HFFc6 (cell line): ENCODE results near the gene HDAC9. TPM values are rescaled to one million over a fixed set of nuclear protein-coding genes. Genes with fewer than 3 reads are reported as not detected.

Source experiments
- DNase-seq: peaks from one replicate; pipeline ENCODE4 v3.0.0-alpha.2; 2018
- H3K27ac Mint-ChIP-seq: 2 replicates; pipeline ENCODE4 v1.8.0; 2020; ENCODE audit warnings: mild to moderate bottlenecking, mixed read lengths
- H3K27me3 Mint-ChIP-seq: 2 replicates; pipeline ENCODE4 v1.8.0; 2021; ENCODE audit warnings: mild to moderate bottlenecking, moderate library complexity, mixed read lengths; ENCODE audit not compliant: insufficient read depth
- H3K36me3 Mint-ChIP-seq: 2 replicates; pipeline ENCODE4 v1.8.0; 2021; ENCODE audit warnings: low read depth, mixed read lengths
- H3K4me1 Mint-ChIP-seq: 2 replicates; pipeline ENCODE4 v1.8.0; 2020; ENCODE audit warnings: low read depth, mixed read lengths
- H3K4me3 Mint-ChIP-seq: 2 replicates; pipeline ENCODE4 v1.8.0; 2020; ENCODE audit warnings: mild to moderate bottlenecking, moderate library complexity, mixed read lengths
- H3K9me3 Mint-ChIP-seq: 2 replicates; pipeline ENCODE4 v1.8.0; 2020; ENCODE audit warnings: mild to moderate bottlenecking, mixed read lengths
- total RNA-seq, 6 experiments: library from RNA; stranded (reverse); fragmentation: NEBNext Ultra II Directional; extraction: Animal tissue kit (Norgen Biotek cat#: 25700); gene quantifications; 2 replicates in 1 of 6; 3 replicates in 5 of 6; pipeline ENCODE4 v1.2.3, GENCODE V29; 2021
- TF ChIP-seq, protein P1 (sequence below): fragments of 200-600 bp; sonication (generic); IDR thresholded peaks from 2 replicates; pipeline ENCODE4 v1.5.0; 2021; ENCODE audit warnings: antibody characterized with exemption, mild to moderate bottlenecking

The HDAC9 gene
- total RNA-seq, 6 experiments from 2014 or later, result 11.5 to 29.2 (median 13.2) TPM

DNA sequence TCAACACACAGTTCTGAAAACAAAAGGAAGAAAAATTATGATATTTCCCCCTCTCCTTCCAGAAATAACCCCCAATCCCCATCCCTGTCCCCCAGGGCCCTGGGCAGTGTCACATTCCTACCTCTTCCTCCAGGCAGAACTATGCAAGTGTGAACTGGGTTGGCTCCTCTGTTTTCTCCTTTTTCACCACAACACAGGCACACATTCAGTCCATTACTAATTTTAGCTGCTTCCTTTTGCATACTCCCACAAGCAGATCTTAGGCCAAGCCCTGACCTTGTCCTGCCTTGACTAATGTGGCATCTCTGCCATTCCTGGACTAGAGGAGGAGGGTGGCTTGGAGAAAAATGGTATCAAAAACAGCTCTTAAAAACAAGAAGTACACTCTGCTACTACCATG lies 208.1 kb downstream of the HDAC9 start:
- DNase-seq, result no peak
- H3K36me3 Mint-ChIP-seq, result no peaks in the 10 kb centered on the region

DNA sequence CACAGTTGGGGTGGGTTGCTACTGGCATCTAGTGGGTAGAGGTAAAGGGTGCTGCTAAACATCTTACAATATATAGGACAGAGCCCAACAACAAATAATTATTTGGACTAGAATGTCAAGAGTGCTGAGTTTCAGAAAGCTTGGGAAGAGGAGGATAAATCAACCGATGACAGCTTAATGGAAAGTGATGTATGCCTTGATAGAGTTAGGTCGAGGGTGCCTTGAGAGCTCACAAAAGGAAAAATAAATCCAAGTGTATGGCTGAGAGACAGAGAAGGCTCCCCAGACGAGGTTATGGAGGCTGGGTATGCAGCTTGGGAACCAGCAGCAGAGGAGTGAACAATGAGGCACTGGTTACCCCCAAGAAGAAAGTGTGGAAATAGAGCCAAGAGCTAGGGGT lies 211.1 kb downstream of the HDAC9 start:
- Mint-ChIP-seq H3K4me3 (no peak overlapping the region), H3K36me3 (no peaks in the 10 kb centered on the region), H3K27me3 (peaks cover 1% of the 10 kb centered on the region; the same call in 1 of the 2 replicates), H3K27ac (no peak overlapping the region), H3K9me3 (no peaks in the 10 kb centered on the region), H3K4me1 (peaks cover 12% of the 10 kb centered on the region)
- TF ChIP-seq, protein P1, sequence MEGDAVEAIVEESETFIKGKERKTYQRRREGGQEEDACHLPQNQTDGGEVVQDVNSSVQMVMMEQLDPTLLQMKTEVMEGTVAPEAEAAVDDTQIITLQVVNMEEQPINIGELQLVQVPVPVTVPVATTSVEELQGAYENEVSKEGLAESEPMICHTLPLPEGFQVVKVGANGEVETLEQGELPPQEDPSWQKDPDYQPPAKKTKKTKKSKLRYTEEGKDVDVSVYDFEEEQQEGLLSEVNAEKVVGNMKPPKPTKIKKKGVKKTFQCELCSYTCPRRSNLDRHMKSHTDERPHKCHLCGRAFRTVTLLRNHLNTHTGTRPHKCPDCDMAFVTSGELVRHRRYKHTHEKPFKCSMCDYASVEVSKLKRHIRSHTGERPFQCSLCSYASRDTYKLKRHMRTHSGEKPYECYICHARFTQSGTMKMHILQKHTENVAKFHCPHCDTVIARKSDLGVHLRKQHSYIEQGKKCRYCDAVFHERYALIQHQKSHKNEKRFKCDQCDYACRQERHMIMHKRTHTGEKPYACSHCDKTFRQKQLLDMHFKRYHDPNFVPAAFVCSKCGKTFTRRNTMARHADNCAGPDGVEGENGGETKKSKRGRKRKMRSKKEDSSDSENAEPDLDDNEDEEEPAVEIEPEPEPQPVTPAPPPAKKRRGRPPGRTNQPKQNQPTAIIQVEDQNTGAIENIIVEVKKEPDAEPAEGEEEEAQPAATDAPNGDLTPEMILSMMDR, result no peak
- DNase-seq, result no peak

More for the DNA sequence above, 208.1 kb downstream of the HDAC9 start:
- TF ChIP-seq, protein P1, result no peak
- Mint-ChIP-seq H3K4me3 (no peak overlapping the region), H3K9me3 (no peaks in the 10 kb centered on the region), H3K27me3 (peaks cover 1% of the 10 kb centered on the region; the same call in 1 of the 2 replicates), H3K4me1 (peaks cover 12% of the 10 kb centered on the region), H3K27ac (no peak overlapping the region)

DNA sequence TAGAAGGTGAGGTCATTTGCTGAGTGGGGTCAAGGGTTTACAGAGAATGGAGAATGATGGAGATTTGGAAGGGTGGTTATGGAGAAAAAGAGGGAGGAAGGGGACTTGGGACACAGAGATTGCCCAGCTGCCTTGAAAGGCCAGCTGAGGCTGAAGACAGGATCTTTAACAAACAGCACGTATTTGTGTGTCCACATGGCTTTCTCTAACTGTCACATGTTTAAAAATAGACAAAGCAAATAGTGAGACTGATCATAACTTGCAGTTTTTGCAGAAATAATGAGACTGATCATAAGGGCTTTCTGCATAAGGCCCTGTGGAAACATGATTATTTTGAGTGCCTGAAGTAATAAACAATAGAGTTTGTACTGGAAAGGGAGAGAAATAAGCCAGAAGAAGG lies 212.7 kb downstream of the HDAC9 start:
- Mint-ChIP-seq H3K4me3 (no peak overlapping the region), H3K27me3 (no peaks in the 10 kb centered on the region), H3K27ac (no peak overlapping the region), H3K4me1 (peaks cover 12% of the 10 kb centered on the region), H3K9me3 (no peaks in the 10 kb centered on the region), H3K36me3 (no peaks in the 10 kb centered on the region)
- no peak for DNase-seq
- TF ChIP-seq, protein P1, result no peak

DNA sequence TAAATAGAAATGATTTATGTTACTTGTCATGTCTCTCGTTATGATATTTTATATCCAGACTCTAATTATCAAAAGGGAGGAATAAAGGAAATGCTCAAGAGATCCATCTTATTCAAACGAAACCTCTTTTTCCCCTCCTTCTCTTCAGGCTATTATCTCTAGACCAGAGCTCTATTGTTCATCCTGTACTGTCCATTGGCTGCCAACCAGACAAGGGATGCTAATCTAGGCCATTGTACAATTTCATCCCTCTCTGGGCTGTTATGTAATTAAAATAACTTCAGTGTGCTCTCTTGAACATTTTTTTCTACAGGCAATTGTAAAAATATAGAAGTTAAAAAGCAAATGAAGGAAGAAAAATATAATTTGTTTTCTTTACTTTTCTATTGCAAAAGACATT lies 220.4 kb downstream of the HDAC9 start:
- H3K4me3 Mint-ChIP-seq, result no peak overlapping the region
- H3K27me3 Mint-ChIP-seq, result no peaks in the 10 kb centered on the region
- no peak overlapping the region for H3K27ac Mint-ChIP-seq
- no peak for DNase-seq
- no peaks in the 10 kb centered on the region for H3K4me1 Mint-ChIP-seq
- H3K9me3 Mint-ChIP-seq, result no peaks in the 10 kb centered on the region
- TF ChIP-seq, protein P1, result no peak
- H3K36me3 Mint-ChIP-seq, result no peaks in the 10 kb centered on the region

DNA sequence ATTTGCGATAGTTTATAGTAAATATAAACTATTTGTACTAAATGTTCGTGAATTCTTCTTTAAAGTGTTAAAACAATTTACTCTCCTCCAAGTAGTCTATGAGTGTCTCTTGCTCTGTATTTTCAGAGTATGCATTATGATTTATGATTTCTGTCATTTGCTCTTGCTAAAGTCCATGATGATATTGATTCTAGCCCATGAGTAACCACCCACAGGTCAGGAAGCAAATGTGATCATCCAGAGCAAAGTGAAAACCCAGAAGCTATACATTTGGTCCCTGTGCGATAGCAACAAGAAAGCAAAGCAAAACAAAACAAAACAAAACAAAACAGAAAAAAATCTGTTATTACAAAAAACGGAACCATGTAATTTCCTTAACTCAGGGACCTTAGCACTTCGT lies 225.9 kb downstream of the HDAC9 start:
- Mint-ChIP-seq H3K4me1 (no peaks in the 10 kb centered on the region), H3K9me3 (no peaks in the 10 kb centered on the region), H3K36me3 (no peaks in the 10 kb centered on the region), H3K4me3 (no peak overlapping the region), H3K27me3 (no peaks in the 10 kb centered on the region), H3K27ac (no peak overlapping the region)
- TF ChIP-seq, protein P1, result no peak
- DNase-seq, result no peak

DNA sequence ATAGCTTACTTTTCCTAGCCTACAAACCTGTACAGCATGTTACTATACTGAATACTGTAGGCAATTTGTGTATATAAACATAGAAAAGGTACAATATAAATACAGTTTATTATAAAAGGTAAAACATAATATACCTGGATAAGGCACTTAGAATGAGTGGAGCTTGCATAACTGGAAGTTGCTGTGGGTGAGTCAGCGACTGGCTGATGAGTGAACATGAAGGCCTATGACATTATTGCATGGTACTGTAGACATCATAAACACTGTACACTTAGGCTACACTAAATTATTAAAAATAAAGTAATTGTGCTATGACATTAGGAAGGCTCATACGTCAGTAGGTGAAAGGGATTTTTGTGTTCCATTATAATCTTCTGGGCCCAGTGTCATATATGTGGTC lies 228.8 kb downstream of the HDAC9 start:
- H3K27ac Mint-ChIP-seq, result no peak overlapping the region
- DNase-seq, result no peak
- H3K9me3 Mint-ChIP-seq, result no peaks in the 10 kb centered on the region
- H3K36me3 Mint-ChIP-seq, result no peaks in the 10 kb centered on the region
- H3K4me1 Mint-ChIP-seq, result peaks cover 6% of the 10 kb centered on the region; the same call in 1 of the 2 replicates
- TF ChIP-seq, protein P1, result no peak
- no peaks in the 10 kb centered on the region for H3K27me3 Mint-ChIP-seq
- H3K4me3 Mint-ChIP-seq, result no peak overlapping the region
